ENCODE data around the gene UBL4A. TPM values are rescaled to one million over a fixed set of nuclear protein-coding genes. Genes with fewer than 3 reads are reported as not detected.

The UBL4A gene
- total RNA-seq, 4 donors from 2014 or later: 32.9 to 63.4 (median 41.3) TPM

GRCh38 chrX:154511761-154512160 lies 25.3 kb upstream of the UBL4A start:
- Histone ChIP-seq H3K4me3 (replicated peaks in 1 of 3) (no peak overlapping the region), H3K27me3 (no peaks in the 10 kb centered on the region), H3K9me3 (no peaks in the 10 kb centered on the region), H3K4me1 (peaks cover 1 to 5% of the 10 kb centered on the region in 2 donors), H3K36me3 (peaks cover 3 to 6% of the 10 kb centered on the region in 2 donors), H3K27ac (no peak overlapping the region)
- WGBS, 2 donors: 73 to 90% methylated on average over 4 to 5 of the region's 12 CpGs
- intact Hi-C loops (cut with DNase I): no loop called here
- no peak for DNase-seq
- no peak for TF ChIP-seq CTCF (IDR thresholded peaks at IDR 0.05)
- no peak for TF ChIP-seq POLR2A (IDR thresholded peaks at IDR 0.05)

- Histone ChIP-seq H3K27ac (no peak overlapping the region), H3K4me3 (replicated peaks in 1 of 3) (no peak overlapping the region), H3K27me3 (no peaks in the 10 kb centered on the region), H3K36me3 (peaks cover 3 to 6% of the 10 kb centered on the region in 2 donors), H3K4me1 (no peaks in the 10 kb centered on the region), H3K9me3 (no peaks in the 10 kb centered on the region)
- no peak for DNase-seq
- no peak for TF ChIP-seq CTCF (IDR thresholded peaks at IDR 0.05)
- TF ChIP-seq POLR2A (IDR thresholded peaks at IDR 0.05): no peak
- 98 to 100% methylated on average over 5 of the region's 5 CpGs for WGBS, 2 donors
- intact Hi-C loops (cut with DNase I): no loop called here
Measured at GRCh38 chrX:154509455-154509854, 23.0 kb upstream of the UBL4A start.

DNA sequence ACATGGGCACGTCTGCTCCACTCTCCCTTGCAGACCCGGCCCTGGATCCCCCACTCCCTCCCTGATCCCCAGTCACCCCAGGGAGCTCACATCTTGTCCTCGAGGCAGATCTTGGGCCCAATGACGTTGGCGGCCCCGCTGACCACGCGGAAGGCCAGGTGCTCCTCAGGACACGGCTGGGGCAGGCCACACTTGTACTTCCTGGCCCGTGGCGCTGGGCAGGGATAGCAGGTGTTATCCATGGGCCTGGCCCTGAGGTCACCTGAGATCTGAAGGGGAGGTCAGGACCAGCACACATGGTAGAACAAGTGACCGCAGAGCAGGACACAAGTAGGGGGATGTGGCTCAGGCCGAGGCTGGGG lies 21.9 kb upstream of the UBL4A start:
- TF ChIP-seq POLR2A (IDR thresholded peaks at IDR 0.05) (no peak), CTCF (IDR thresholded peaks at IDR 0.05) (no peak)
- H3K9me3 ChIP-seq: no peaks in the 10 kb centered on the region
- peaks cover 3 to 6% of the 10 kb centered on the region in 2 donors for H3K36me3 ChIP-seq
- no peak for DNase-seq
- H3K27me3 ChIP-seq: no peaks in the 10 kb centered on the region
- H3K4me3 ChIP-seq (replicated peaks in 1 of 3): no peak overlapping the region
- 100% methylated on average over 1 of the region's 13 CpGs; no CpG with 5 or more reads in 1 of the 2 donors for WGBS, 2 donors
- intact Hi-C loops (cut with DNase I): no loop called here
- no peak overlapping the region for H3K27ac ChIP-seq
- no peaks in the 10 kb centered on the region for H3K4me1 ChIP-seq

GRCh38 chrX:154507673-154508383 lies 21.4 kb upstream of the UBL4A start:
- WGBS, 2 donors: 88 to 91% methylated on average over 5 to 6 of the region's 24 CpGs
- intact Hi-C loops (cut with DNase I): no loop called here
- Histone ChIP-seq H3K4me1 (no peaks in the 10 kb centered on the region), H3K9me3 (no peaks in the 10 kb centered on the region), H3K27ac (no peak overlapping the region), H3K4me3 (replicated peaks in 1 of 3) (no peak overlapping the region), H3K36me3 (peaks cover 3 to 6% of the 10 kb centered on the region in 2 donors), H3K27me3 (no peaks in the 10 kb centered on the region)
- no peak for DNase-seq
- TF ChIP-seq CTCF (IDR thresholded peaks at IDR 0.05) (no peak), POLR2A (IDR thresholded peaks at IDR 0.05) (no peak)

DNA sequence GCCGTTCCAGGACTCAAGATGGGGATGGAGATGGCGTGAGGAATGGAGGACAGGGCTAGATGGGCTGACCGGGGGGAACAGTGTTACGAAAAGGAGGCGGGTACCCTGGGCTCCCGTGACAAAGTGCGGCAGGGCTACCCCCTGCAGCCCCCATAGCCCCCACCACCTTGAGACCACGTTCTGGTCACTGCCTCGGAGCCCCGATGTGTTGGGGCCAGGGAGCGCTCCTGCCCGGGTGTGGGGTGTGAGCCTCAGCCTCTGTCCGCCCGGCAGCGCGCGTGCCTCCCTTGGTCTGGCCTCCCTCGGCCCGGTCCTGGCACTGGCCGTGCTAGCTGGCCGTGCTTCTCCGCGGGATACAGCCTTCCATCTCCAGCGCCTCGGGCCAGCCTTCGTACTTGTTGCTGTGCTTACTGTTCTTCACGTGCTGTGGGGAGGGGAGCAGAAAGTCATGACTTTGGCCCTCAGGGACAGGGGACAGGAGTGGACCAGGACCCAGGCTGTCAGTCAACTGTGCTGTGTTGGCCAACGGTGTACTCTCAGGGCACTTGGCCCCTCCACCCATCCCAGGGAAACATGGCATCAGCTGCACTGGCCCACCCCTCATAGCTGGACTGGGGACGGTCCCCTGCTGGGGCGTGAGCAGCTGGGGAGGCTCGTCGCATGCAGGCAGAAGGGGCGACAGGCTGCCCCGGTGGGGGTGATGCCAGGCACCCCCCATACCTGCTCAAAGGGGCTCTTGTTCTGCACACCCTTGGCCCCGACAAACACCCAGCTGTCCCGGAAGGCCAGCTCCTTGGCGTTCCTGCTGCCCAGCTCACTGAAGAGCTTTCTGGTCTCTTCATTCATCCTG lies 20.3 kb upstream of the UBL4A start:
- H3K4me1 ChIP-seq: no peaks in the 10 kb centered on the region
- no peaks in the 10 kb centered on the region for H3K27me3 ChIP-seq
- no peak for DNase-seq
- no peaks in the 10 kb centered on the region for H3K9me3 ChIP-seq
- intact Hi-C loops (cut with DNase I): no loop called here
- peaks cover 3 to 6% of the 10 kb centered on the region in 2 donors for H3K36me3 ChIP-seq
- WGBS, 2 donors: 80 to 94% methylated on average over 4 to 19 of the region's 37 CpGs
- H3K4me3 ChIP-seq (replicated peaks in 1 of 3): no peak overlapping the region
- no peak overlapping the region for H3K27ac ChIP-seq
- no peak for TF ChIP-seq CTCF (IDR thresholded peaks at IDR 0.05)

Measured in thyroid gland (tissue), 4 donors.